ENCODE results near the gene RELN.

GRCh38 chr7:103967401-103967800 is 22.1 kb downstream of the RELN start:
- TF ChIP-seq, protein P1, sequence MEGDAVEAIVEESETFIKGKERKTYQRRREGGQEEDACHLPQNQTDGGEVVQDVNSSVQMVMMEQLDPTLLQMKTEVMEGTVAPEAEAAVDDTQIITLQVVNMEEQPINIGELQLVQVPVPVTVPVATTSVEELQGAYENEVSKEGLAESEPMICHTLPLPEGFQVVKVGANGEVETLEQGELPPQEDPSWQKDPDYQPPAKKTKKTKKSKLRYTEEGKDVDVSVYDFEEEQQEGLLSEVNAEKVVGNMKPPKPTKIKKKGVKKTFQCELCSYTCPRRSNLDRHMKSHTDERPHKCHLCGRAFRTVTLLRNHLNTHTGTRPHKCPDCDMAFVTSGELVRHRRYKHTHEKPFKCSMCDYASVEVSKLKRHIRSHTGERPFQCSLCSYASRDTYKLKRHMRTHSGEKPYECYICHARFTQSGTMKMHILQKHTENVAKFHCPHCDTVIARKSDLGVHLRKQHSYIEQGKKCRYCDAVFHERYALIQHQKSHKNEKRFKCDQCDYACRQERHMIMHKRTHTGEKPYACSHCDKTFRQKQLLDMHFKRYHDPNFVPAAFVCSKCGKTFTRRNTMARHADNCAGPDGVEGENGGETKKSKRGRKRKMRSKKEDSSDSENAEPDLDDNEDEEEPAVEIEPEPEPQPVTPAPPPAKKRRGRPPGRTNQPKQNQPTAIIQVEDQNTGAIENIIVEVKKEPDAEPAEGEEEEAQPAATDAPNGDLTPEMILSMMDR (IDR thresholded peaks at IDR 0.05; ENCODE audit: poor library complexity) = no peak
- TF ChIP-seq EZH2phosphoT487 (IDR thresholded peaks at IDR 0.05; ENCODE audit: low read depth, severe bottlenecking, unreplicated experiment) = no peak

Measured in hepatocyte (in vitro differentiated cells).